IMR-90 (cell line): Measurements from ENCODE around the gene USH2A. TPM values are rescaled to one million over a fixed set of nuclear protein-coding genes. Genes with fewer than 3 reads are reported as not detected.
A peak's percentile ranks its signal among the peaks of the same experiment; 100 is the strongest.

Source experiments
- ATAC-seq: fragments of 200-7000 bp; cut with Tn5 transposase; 2 replicates; pipeline ENCODE4 v1.9.1; 2020; ENCODE audit warnings: low read depth, mild to moderate bottlenecking, moderate library complexity
- BruUV-seq: library from RNA; stranded (reverse); fragments of 400-500 nt; replicated peaks from 2 replicates; lab custom pipeline; 2021; lab: Mats Ljungman, UMichigan
- CTCF ChIA-PET: fragments of 300-600 bp; formaldehyde crosslinking; extraction: SDS; loops from one replicate; lab custom pipeline; 2021; ENCODE audit warnings: antibody characterized with exemption; lab: Yijun Ruan, JAX
- POLR2A ChIA-PET: fragments of 300-600 bp; sonication (Branson Sonifier 250); formaldehyde crosslinking; loops from one replicate; lab custom pipeline; 2022; ENCODE audit warnings: antibody characterized with exemption; ENCODE audit not compliant: unreplicated experiment; lab: Charles Lee
- DNase-seq: peaks from one replicate; pipeline ENCODE4 v3.0.0; 2013
- H2AFZ ChIP-seq: replicated peaks from 2 replicates; pipeline ENCODE3; 2013; ENCODE audit warnings: low read length, mild to moderate bottlenecking; ENCODE audit not compliant: poor library complexity
- H2AK5ac ChIP-seq: 2 replicates; pipeline ENCODE4 v1.6.1; 2013; ENCODE audit warnings: low read depth, low read length, inconsistent platforms
- H2AK9ac ChIP-seq: replicated peaks from 2 replicates; pipeline ENCODE3; 2013; ENCODE audit warnings: mild to moderate bottlenecking, low read depth, low read length, moderate library complexity; ENCODE audit not compliant: poor library complexity
- H2BK120ac ChIP-seq: 2 replicates; pipeline ENCODE4 v1.6.1; 2013; ENCODE audit warnings: low read depth, low read length, inconsistent platforms
- H2BK15ac ChIP-seq: 3 replicates; pipeline ENCODE4 v1.6.1; 2013; ENCODE audit warnings: low read depth, low read length, inconsistent platforms
- H2BK20ac ChIP-seq: 2 replicates; pipeline ENCODE4 v1.6.1; 2013; ENCODE audit warnings: low read depth, mild to moderate bottlenecking, inconsistent platforms, low read length, moderate library complexity
- H2BK5ac ChIP-seq: 2 replicates; pipeline ENCODE4 v1.6.1; 2013; ENCODE audit warnings: mild to moderate bottlenecking, low read depth, low read length, inconsistent platforms; ENCODE audit not compliant: poor library complexity, severe bottlenecking
- H3K14ac ChIP-seq: replicated peaks from 2 replicates; pipeline ENCODE4 v1.6.1; 2013; ENCODE audit warnings: low read depth, low read length, inconsistent platforms
- H3K18ac ChIP-seq: 2 replicates; pipeline ENCODE4 v1.6.1; 2013; ENCODE audit warnings: low read depth, low read length, control low read depth
- H3K23ac ChIP-seq: 2 replicates; pipeline ENCODE4 v1.6.1; 2013; ENCODE audit warnings: low read depth, low read length, inconsistent platforms
- H3K27ac ChIP-seq: 2 replicates; pipeline ENCODE4 v1.5.1; 2013; ENCODE audit warnings: mild to moderate bottlenecking, control low read depth, low read length; ENCODE audit not compliant: insufficient read depth
- H3K27me3 ChIP-seq: 2 replicates; pipeline ENCODE4 v1.6.1; 2013; ENCODE audit warnings: low read length; ENCODE audit not compliant: control insufficient read depth, insufficient read depth
- H3K36me3 ChIP-seq: 2 replicates; pipeline ENCODE4 v1.6.1; 2013; ENCODE audit warnings: low read length, mixed read lengths; ENCODE audit not compliant: control insufficient read depth, insufficient read depth
- H3K4ac ChIP-seq: 2 replicates; pipeline ENCODE4 v1.6.1; 2013; ENCODE audit warnings: low read depth, low read length, inconsistent platforms
- H3K4me1 ChIP-seq: 2 replicates; pipeline ENCODE4 v1.6.1; 2013; ENCODE audit warnings: low read length, mixed read lengths; ENCODE audit not compliant: control insufficient read depth, insufficient read depth
- H3K4me2 ChIP-seq: 2 replicates; pipeline ENCODE4 v1.6.1; 2013; ENCODE audit warnings: low read depth, mild to moderate bottlenecking, control low read depth, low read length, moderate library complexity
- H3K4me3 ChIP-seq: 2 replicates; pipeline ENCODE4 v1.5.1; 2013; ENCODE audit warnings: low read depth, mild to moderate bottlenecking, control low read depth, low read length, moderate library complexity; ENCODE audit not compliant: insufficient read depth
- H3K56ac ChIP-seq: 2 replicates; pipeline ENCODE4 v1.6.1; 2013; ENCODE audit warnings: low read length, inconsistent platforms; ENCODE audit not compliant: insufficient read depth; ENCODE audit errors: extremely low read depth
- H3K79me1 ChIP-seq, 2 experiments: 2 replicates each; pipeline ENCODE4 v1.6.1; 2013; ENCODE audit warnings: low read length in 2 of 2, inconsistent platforms in 1 of 2, low read depth in 1 of 2
- H3K9ac ChIP-seq: 2 replicates; pipeline ENCODE4 v1.6.1; 2013; ENCODE audit warnings: low read depth, low read length, control low read depth
- H3K9me1 ChIP-seq: 2 replicates; pipeline ENCODE4 v1.6.1; 2013; ENCODE audit warnings: low read length, inconsistent platforms; ENCODE audit not compliant: insufficient read depth
- H3K9me3 ChIP-seq: 2 replicates; pipeline ENCODE4 v1.6.1; 2013; ENCODE audit warnings: low read length; ENCODE audit not compliant: control insufficient read depth, insufficient read depth
- H4K20me1 ChIP-seq: 2 replicates; pipeline ENCODE4 v1.6.1; 2013; ENCODE audit warnings: low read length, inconsistent platforms; ENCODE audit not compliant: insufficient read depth
- H4K5ac ChIP-seq: 2 replicates; pipeline ENCODE4 v1.6.1; 2013; ENCODE audit warnings: mild to moderate bottlenecking, low read depth, low read length, control low read depth
- H4K8ac ChIP-seq, 2 experiments: 2 replicates each; pipeline ENCODE4 v1.6.1; 2013; ENCODE audit warnings: low read depth in 2 of 2, low read length in 2 of 2, control low read depth in 1 of 2, inconsistent platforms in 1 of 2
- H4K91ac ChIP-seq: 2 replicates; pipeline ENCODE4 v1.6.1; 2013; ENCODE audit warnings: low read depth, low read length, inconsistent platforms; ENCODE audit not compliant: insufficient read depth
- BHLHE40 ChIP-seq: fragments of 150-350 bp; IDR thresholded peaks from 2 replicates; pipeline ENCODE4 v1.6.1; 2016; ENCODE audit warnings: mild to moderate bottlenecking, low read depth, low read length
- CEBPB ChIP-seq: IDR thresholded peaks from 2 replicates; pipeline ENCODE4 v1.6.1; 2012; ENCODE audit warnings: low read depth, low read length, improper control_type of control experiment
- CHD1 ChIP-seq: IDR thresholded peaks from 2 replicates; pipeline ENCODE4 v1.6.1; 2012; ENCODE audit warnings: low read depth, low read length, improper control_type of control experiment
- FOS ChIP-seq: fragments of 150-350 bp; IDR thresholded peaks from 2 replicates; pipeline ENCODE4 v1.6.1; 2016; ENCODE audit warnings: low read depth, low read length
- MAFK ChIP-seq: IDR thresholded peaks from 2 replicates; pipeline ENCODE4 v1.6.1; 2012; ENCODE audit warnings: low read depth, low read length, improper control_type of control experiment
- MXI1 ChIP-seq: IDR thresholded peaks from 2 replicates; pipeline ENCODE4 v1.6.1; 2012; ENCODE audit warnings: low read depth, mild to moderate bottlenecking, low read length, moderate library complexity, borderline replicate concordance
- NFE2L2 ChIP-seq: fragments of 150-350 bp; IDR thresholded peaks from 2 replicates; pipeline ENCODE4 v1.6.1; 2016; ENCODE audit warnings: low read depth, mild to moderate bottlenecking, low read length
- POLR2A ChIP-seq: IDR thresholded peaks from 2 replicates; pipeline ENCODE4 v1.6.1; 2012; ENCODE audit warnings: mild to moderate bottlenecking, low read depth, low read length
- RAD21 ChIP-seq: IDR thresholded peaks from 2 replicates; pipeline ENCODE4 v1.6.1; 2012; ENCODE audit warnings: low read length, improper control_type of control experiment
- RCOR1 ChIP-seq: IDR thresholded peaks from 2 replicates; pipeline ENCODE4 v1.6.1; 2012; ENCODE audit warnings: mild to moderate bottlenecking, low read length, improper control_type of control experiment; ENCODE audit not compliant: insufficient replicate concordance
- RFX5 ChIP-seq: IDR thresholded peaks from 2 replicates; pipeline ENCODE4 v1.8.0; 2012; ENCODE audit warnings: low read depth, mild to moderate bottlenecking, low read length, moderate library complexity
- SMC3 ChIP-seq: fragments of 150-350 bp; IDR thresholded peaks from 2 replicates; pipeline ENCODE4 v1.6.1; 2016; ENCODE audit warnings: low read depth, mild to moderate bottlenecking, antibody characterized with exemption, low read length, moderate library complexity
- WGBS, 2 experiments: methylation state at CpG; one replicate each; pipeline versions ENCODE4 v1.1.5 to v1.1.7; 2013; ENCODE audit warnings: missing lambda C conversion rate in 2 of 2; ENCODE audit not compliant: insufficient read length in 1 of 2; ENCODE audit errors: extremely low coverage in 2 of 2; 5-methylcytosine and 5-hydroxymethylcytosine counted together
- dilution Hi-C: fragments of 300-500 bp; cut with HindIII; formaldehyde crosslinking; loops from one replicate; pipeline ENCODE4 v1.14.3; 2018; ENCODE audit warnings: low sequenced_read_pairs; ENCODE audit not compliant: unreplicated experiment
- in situ Hi-C: fragments of 300-500 bp; cut with MboI; formaldehyde crosslinking; loops from 3 replicates; pipeline ENCODE4 v1.14.3; 2019; ENCODE audit warnings: low sequenced_read_pairs, inconsistent platforms, mixed read lengths
- intact Hi-C: fragments of 100-400 bp; cut with micrococcal nuclease; formaldehyde crosslinking; loops from 2 replicates; pipeline ENCODE4 v1.10.0; 2022
- polyA plus RNA-seq, 3 experiments: library from polyadenylated mRNA; depleted of rRNA; stranded (reverse); fragments of >200 nt; gene quantifications; 2 replicates each; pipeline ENCODE4 v1.2.3, GENCODE V29; 2012; ENCODE audit warnings: low replicate concordance in 1 of 3
- total RNA-seq: library from RNA; depleted of rRNA; stranded (reverse); fragments of >200 nt; gene quantifications from 2 replicates; pipeline ENCODE4 v1.2.3, GENCODE V29; 2012
- TF ChIP-seq, protein P1 (sequence below): fragments of 150-350 bp; IDR thresholded peaks from 2 replicates; pipeline ENCODE4 v1.6.1; 2017; ENCODE audit warnings: mild to moderate bottlenecking, antibody characterized with exemption, low read length, low read depth
- TF ChIP-seq, protein P2 (sequence below): conservative IDR thresholded peaks from 2 replicates; pipeline ENCODE4 v1.5.1; 2012; ENCODE audit warnings: mild to moderate bottlenecking, low read depth, low read length, improper control_type of control experiment
- TF ChIP-seq, protein P3 (sequence below): fragments of 150-350 bp; IDR thresholded peaks from 2 replicates; pipeline ENCODE4 v1.6.1; 2016; ENCODE audit warnings: low read depth, mild to moderate bottlenecking, low read length, moderate library complexity, borderline replicate concordance

USH2A gene
- total and polyA plus RNA-seq, 2 of the 4 experiments (the other 2 are of a cell fraction): under 0.01 to 0.02 TPM

DNA sequence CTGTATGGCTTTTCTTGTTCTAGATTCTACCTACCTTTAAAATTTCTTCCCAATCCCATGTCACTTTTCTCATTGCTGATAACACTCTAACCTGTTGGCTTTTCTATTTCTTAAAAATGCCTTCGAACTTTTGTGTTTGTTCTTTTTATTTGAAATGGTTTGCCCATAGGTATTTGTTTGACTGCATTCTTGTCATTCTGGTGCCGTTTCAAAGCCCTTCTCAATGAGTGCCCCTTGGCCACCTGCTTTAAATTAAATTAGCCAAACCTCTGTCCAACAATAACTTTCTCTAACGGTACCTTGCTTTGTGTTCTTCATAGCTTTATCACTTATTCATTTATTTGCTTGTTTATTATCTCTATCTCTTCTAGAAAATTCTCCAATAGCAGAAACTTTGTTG is 817.2 kb downstream of the USH2A start:
- no peak overlapping the region for H3K56ac ChIP-seq
- POLR2A ChIA-PET: no interaction called here
- no peak overlapping the region for H2AFZ ChIP-seq
- no peak overlapping the region for H3K14ac ChIP-seq
- no peak overlapping the region for H3K9ac ChIP-seq
- in situ Hi-C loops: no loop called here
- H2BK120ac ChIP-seq: no peak overlapping the region
- H3K23ac ChIP-seq: no peak overlapping the region
- dilution Hi-C loops: no loop called here
- intact Hi-C loops: loop anchor here (2.0 kb wide), 1 partner anchor 77 kb away; no protein-coding TSS in a partner anchor
- CTCF ChIA-PET: no interaction called here
- peaks cover 2% of the 10 kb centered on the region; the same call in 1 of the 2 replicates for H3K9me1 ChIP-seq
- H4K8ac ChIP-seq: no peak overlapping the region
- ATAC-seq: no peak
- H2BK20ac ChIP-seq: no peak overlapping the region
- BruUV-seq: no TSS peak
- no peak overlapping the region for H4K91ac ChIP-seq
- no peak overlapping the region for H2BK15ac ChIP-seq
- H3K4me3 ChIP-seq: no peak overlapping the region
- H2AK5ac ChIP-seq: no peak overlapping the region
- TF ChIP-seq MAFK (no peak), CEBPB (no peak), BHLHE40 (no peak), RFX5 (no peak), POLR2A (no peak), MXI1 (no peak), CHD1 (no peak), SMC3 (no peak), RCOR1 (no peak), NFE2L2 (no peak), FOS (no peak), RAD21 (no peak)
- TF ChIP-seq, protein P1, sequence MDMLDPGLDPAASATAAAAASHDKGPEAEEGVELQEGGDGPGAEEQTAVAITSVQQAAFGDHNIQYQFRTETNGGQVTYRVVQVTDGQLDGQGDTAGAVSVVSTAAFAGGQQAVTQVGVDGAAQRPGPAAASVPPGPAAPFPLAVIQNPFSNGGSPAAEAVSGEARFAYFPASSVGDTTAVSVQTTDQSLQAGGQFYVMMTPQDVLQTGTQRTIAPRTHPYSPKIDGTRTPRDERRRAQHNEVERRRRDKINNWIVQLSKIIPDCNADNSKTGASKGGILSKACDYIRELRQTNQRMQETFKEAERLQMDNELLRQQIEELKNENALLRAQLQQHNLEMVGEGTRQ: no peak
- TF ChIP-seq, protein P2, sequence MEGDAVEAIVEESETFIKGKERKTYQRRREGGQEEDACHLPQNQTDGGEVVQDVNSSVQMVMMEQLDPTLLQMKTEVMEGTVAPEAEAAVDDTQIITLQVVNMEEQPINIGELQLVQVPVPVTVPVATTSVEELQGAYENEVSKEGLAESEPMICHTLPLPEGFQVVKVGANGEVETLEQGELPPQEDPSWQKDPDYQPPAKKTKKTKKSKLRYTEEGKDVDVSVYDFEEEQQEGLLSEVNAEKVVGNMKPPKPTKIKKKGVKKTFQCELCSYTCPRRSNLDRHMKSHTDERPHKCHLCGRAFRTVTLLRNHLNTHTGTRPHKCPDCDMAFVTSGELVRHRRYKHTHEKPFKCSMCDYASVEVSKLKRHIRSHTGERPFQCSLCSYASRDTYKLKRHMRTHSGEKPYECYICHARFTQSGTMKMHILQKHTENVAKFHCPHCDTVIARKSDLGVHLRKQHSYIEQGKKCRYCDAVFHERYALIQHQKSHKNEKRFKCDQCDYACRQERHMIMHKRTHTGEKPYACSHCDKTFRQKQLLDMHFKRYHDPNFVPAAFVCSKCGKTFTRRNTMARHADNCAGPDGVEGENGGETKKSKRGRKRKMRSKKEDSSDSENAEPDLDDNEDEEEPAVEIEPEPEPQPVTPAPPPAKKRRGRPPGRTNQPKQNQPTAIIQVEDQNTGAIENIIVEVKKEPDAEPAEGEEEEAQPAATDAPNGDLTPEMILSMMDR: no peak
- TF ChIP-seq, protein P3, sequence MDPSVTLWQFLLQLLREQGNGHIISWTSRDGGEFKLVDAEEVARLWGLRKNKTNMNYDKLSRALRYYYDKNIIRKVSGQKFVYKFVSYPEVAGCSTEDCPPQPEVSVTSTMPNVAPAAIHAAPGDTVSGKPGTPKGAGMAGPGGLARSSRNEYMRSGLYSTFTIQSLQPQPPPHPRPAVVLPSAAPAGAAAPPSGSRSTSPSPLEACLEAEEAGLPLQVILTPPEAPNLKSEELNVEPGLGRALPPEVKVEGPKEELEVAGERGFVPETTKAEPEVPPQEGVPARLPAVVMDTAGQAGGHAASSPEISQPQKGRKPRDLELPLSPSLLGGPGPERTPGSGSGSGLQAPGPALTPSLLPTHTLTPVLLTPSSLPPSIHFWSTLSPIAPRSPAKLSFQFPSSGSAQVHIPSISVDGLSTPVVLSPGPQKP: no peak
- DNase-seq: no peak
- peaks cover 7% of the 10 kb centered on the region for H3K4me1 ChIP-seq
- H4K20me1 ChIP-seq: no peaks in the 10 kb centered on the region
- H3K79me1 ChIP-seq: peaks cover 6 to 7% of the 10 kb centered on the region in 2 experiments
- no CpG with 5 or more reads among the region's 3 CpGs for WGBS, 2 experiments
- no peaks in the 10 kb centered on the region for H3K9me3 ChIP-seq
- H3K27ac ChIP-seq: peak overlapping the region; percentile 69; the same call in 1 of the 2 replicates
- H4K5ac ChIP-seq: no peak overlapping the region; the same call in 1 of the 2 replicates
- no peaks in the 10 kb centered on the region for H3K27me3 ChIP-seq
- peaks cover 13% of the 10 kb centered on the region for H3K36me3 ChIP-seq
- no peak overlapping the region for H3K18ac ChIP-seq
- no peak overlapping the region for H3K4me2 ChIP-seq
- H2BK5ac ChIP-seq: no peak overlapping the region
- no peak overlapping the region for H3K4ac ChIP-seq
- H2AK9ac ChIP-seq: no peak overlapping the region
